ENCODE measurements around the gene NCBP3. TPM values are rescaled to one million over a fixed set of nuclear protein-coding genes. Genes with fewer than 3 reads are reported as not detected.

The NCBP3 gene
- total and polyA plus RNA-seq, 4 donors = 4.6 to 17.1 (median 8.3) TPM

DNA sequence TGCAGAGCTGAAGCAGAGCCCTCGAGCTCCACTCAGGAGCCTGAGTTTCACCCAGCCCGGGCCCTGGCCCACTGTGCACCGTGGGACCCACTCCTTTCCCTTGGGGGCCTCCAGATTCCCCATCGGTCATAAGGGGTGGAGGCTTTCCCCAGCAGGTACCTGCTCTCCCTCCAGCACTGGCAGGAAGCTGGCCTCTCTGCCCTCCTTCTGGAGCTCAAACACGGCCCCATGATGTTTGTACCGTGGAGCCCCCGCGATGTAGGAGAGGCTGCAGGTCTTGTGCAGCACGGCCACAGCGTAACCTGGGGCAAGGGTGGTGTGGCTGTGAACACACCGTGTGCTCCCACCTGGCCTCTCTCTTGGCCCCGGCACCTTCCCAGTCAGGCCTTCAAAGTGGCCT, 92.4 kb downstream of the NCBP3 start:
- peaks cover 0 to 4% (median 0%) of the 10 kb centered on the region in 4 donors for H3K4me1 ChIP-seq (ENCODE audit: control insufficient read depth in 4 of 4, insufficient read depth in 4 of 4, low read length in 3 of 4)
- DNase-seq (ENCODE audit: low spot score) = no peak
- no peak for TF ChIP-seq YY1 (IDR thresholded peaks at IDR 0.05)
- TF ChIP-seq JUND (IDR thresholded peaks at IDR 0.05) = no peak
- TF ChIP-seq HNF4G (IDR thresholded peaks at IDR 0.05) = no peak
- TF ChIP-seq, protein P1, sequence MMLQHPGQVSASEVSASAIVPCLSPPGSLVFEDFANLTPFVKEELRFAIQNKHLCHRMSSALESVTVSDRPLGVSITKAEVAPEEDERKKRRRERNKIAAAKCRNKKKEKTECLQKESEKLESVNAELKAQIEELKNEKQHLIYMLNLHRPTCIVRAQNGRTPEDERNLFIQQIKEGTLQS (IDR thresholded peaks at IDR 0.05) = no peak
- no peak for TF ChIP-seq EGR1 (IDR thresholded peaks at IDR 0.05; ENCODE audit: low read depth in 2 of 2)
- no peak for TF ChIP-seq SP1 (IDR thresholded peaks at IDR 0.05)
- no peak for TF ChIP-seq FOXA1 (IDR thresholded peaks at IDR 0.05)
- TF ChIP-seq RAD21 (IDR thresholded peaks at IDR 0.05) = no peak
- TF ChIP-seq, protein P2, sequence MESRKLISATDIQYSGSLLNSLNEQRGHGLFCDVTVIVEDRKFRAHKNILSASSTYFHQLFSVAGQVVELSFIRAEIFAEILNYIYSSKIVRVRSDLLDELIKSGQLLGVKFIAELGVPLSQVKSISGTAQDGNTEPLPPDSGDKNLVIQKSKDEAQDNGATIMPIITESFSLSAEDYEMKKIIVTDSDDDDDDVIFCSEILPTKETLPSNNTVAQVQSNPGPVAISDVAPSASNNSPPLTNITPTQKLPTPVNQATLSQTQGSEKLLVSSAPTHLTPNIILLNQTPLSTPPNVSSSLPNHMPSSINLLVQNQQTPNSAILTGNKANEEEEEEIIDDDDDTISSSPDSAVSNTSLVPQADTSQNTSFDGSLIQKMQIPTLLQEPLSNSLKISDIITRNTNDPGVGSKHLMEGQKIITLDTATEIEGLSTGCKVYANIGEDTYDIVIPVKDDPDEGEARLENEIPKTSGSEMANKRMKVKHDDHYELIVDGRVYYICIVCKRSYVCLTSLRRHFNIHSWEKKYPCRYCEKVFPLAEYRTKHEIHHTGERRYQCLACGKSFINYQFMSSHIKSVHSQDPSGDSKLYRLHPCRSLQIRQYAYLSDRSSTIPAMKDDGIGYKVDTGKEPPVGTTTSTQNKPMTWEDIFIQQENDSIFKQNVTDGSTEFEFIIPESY (IDR thresholded peaks at IDR 0.05) = no peak
- TF ChIP-seq, protein P3, sequence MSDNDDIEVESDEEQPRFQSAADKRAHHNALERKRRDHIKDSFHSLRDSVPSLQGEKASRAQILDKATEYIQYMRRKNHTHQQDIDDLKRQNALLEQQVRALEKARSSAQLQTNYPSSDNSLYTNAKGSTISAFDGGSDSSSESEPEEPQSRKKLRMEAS (IDR thresholded peaks at IDR 0.05) = no peak
- no peak for TF ChIP-seq FOXA2 (IDR thresholded peaks at IDR 0.05)
- no peak for TF ChIP-seq RXRA (IDR thresholded peaks at IDR 0.05)
- no peak for TF ChIP-seq NR2F2 (IDR thresholded peaks at IDR 0.05)
- TF ChIP-seq, protein P4, sequence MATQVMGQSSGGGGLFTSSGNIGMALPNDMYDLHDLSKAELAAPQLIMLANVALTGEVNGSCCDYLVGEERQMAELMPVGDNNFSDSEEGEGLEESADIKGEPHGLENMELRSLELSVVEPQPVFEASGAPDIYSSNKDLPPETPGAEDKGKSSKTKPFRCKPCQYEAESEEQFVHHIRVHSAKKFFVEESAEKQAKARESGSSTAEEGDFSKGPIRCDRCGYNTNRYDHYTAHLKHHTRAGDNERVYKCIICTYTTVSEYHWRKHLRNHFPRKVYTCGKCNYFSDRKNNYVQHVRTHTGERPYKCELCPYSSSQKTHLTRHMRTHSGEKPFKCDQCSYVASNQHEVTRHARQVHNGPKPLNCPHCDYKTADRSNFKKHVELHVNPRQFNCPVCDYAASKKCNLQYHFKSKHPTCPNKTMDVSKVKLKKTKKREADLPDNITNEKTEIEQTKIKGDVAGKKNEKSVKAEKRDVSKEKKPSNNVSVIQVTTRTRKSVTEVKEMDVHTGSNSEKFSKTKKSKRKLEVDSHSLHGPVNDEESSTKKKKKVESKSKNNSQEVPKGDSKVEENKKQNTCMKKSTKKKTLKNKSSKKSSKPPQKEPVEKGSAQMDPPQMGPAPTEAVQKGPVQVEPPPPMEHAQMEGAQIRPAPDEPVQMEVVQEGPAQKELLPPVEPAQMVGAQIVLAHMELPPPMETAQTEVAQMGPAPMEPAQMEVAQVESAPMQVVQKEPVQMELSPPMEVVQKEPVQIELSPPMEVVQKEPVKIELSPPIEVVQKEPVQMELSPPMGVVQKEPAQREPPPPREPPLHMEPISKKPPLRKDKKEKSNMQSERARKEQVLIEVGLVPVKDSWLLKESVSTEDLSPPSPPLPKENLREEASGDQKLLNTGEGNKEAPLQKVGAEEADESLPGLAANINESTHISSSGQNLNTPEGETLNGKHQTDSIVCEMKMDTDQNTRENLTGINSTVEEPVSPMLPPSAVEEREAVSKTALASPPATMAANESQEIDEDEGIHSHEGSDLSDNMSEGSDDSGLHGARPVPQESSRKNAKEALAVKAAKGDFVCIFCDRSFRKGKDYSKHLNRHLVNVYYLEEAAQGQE (IDR thresholded peaks at IDR 0.05) = no peak
- H3K36me3 ChIP-seq (ENCODE audit: control insufficient read depth in 4 of 4, insufficient read depth in 3 of 4, low read depth in 1 of 4, low read length in 3 of 4) = no peaks in the 10 kb centered on the region
- WGBS = 84% methylated on average over 12 of the region's 12 CpGs
- no peak overlapping the region for H3K27ac ChIP-seq (ENCODE audit: low read depth in 1 of 2, low read length in 2 of 2)
- H3K4me3 ChIP-seq (ENCODE audit: low read depth in 1 of 3, low read length in 3 of 3) = no peak overlapping the region
- H3K27me3 ChIP-seq (ENCODE audit: control insufficient read depth in 4 of 4, insufficient read depth in 4 of 4, low read length in 3 of 4) = no peaks in the 10 kb centered on the region
- no peak overlapping the region for H3K9ac ChIP-seq (ENCODE audit: low read depth in 1 of 2, low read length in 2 of 2)
- H3K9me3 ChIP-seq (ENCODE audit: control insufficient read depth in 4 of 4, low read length in 3 of 4) = no peaks in the 10 kb centered on the region

Other genes starting within 250 kb of the NCBP3 start
- gene TRPV1, start 236.8 kb downstream of the NCBP3 start, total RNA-seq = 10 to 100 TPM in 1 of 2 donors, 1 to 10 TPM in 1; 2.5 to 12.7 TPM
- gene TRPV1, start 236.8 kb downstream of the NCBP3 start, polyA plus RNA-seq = 1 to 10 TPM; 3.0 to 3.7 TPM
- 10 to 100 TPM in 1 of 2 donors, 1 to 10 TPM in 1; 9.3 to 66.6 TPM for gene SHPK, start 210.0 kb downstream of the NCBP3 start, total RNA-seq
- 10 to 100 TPM; 16.5 to 17.4 TPM for gene SHPK, start 210.0 kb downstream of the NCBP3 start, polyA plus RNA-seq
- 10 to 100 TPM in 1 of 2 donors, 1 to 10 TPM in 1; 8.1 to 15.3 TPM for gene CTNS, start 209.5 kb downstream of the NCBP3 start, total RNA-seq
- gene CTNS, start 209.5 kb downstream of the NCBP3 start, polyA plus RNA-seq = 10 to 100 TPM in 1 of 2 donors, 1 to 10 TPM in 1; 6.6 to 11.0 TPM
- 10 to 100 TPM; 11.9 to 19.8 TPM for gene TAX1BP3, start 177.7 kb downstream of the NCBP3 start, total RNA-seq
- 10 to 100 TPM; 20.1 to 27.7 TPM for gene TAX1BP3, start 177.7 kb downstream of the NCBP3 start, polyA plus RNA-seq
- 10 to 100 TPM; 12.3 to 15.3 TPM for gene EMC6, start 177.4 kb downstream of the NCBP3 start, total RNA-seq
- gene EMC6, start 177.4 kb downstream of the NCBP3 start, polyA plus RNA-seq = 100 to 1,000 TPM in 1 of 2 donors, 10 to 100 TPM in 1; 80.0 to 107 TPM
- 1 to 10 TPM; 1.2 to 1.8 TPM for gene P2RX5, start 150.1 kb downstream of the NCBP3 start, total RNA-seq
- gene P2RX5, start 150.1 kb downstream of the NCBP3 start, polyA plus RNA-seq = 1 to 10 TPM in 1 of 2 donors, under 1 TPM in 1; 0.31 to 1.1 TPM
- 1 to 10 TPM in 1 of 2 donors, under 1 TPM in 1; 0.08 to 5.8 TPM for gene HASPIN, start 122.3 kb downstream of the NCBP3 start, total RNA-seq
- under 1 TPM in 1 of 2 donors, not detected in 1; 0.28 TPM for gene HASPIN, start 122.3 kb downstream of the NCBP3 start, polyA plus RNA-seq
- 10 to 100 TPM in 1 of 2 donors, 1 to 10 TPM in 1; 6.5 to 13.9 TPM for gene ITGAE, start 45.1 kb downstream of the NCBP3 start, total RNA-seq
- gene ITGAE, start 45.1 kb downstream of the NCBP3 start, polyA plus RNA-seq = 10 to 100 TPM; 10.3 to 17.7 TPM
- gene CAMKK1, start 46.8 kb upstream of the NCBP3 start, total RNA-seq = under 1 TPM; 0.51 to 0.67 TPM
- under 1 TPM; 0.24 to 0.48 TPM for gene CAMKK1, start 46.8 kb upstream of the NCBP3 start, polyA plus RNA-seq
- 1 to 10 TPM in 1 of 2 donors, under 1 TPM in 1; 0.75 to 5.2 TPM for gene P2RX1, start 70.2 kb upstream of the NCBP3 start, total RNA-seq
- gene P2RX1, start 70.2 kb upstream of the NCBP3 start, polyA plus RNA-seq = under 1 TPM; 0.44 to 0.53 TPM
- gene ATP2A3, start 118.2 kb upstream of the NCBP3 start, total RNA-seq = 10 to 100 TPM in 1 of 2 donors, 1 to 10 TPM in 1; 4.6 to 17.1 TPM
- gene ATP2A3, start 118.2 kb upstream of the NCBP3 start, polyA plus RNA-seq = 1 to 10 TPM; 1.4 to 1.8 TPM